Natural killer cell (primary cell): ENCODE measurements around the gene ZFP69. TPM values are rescaled to one million over a fixed set of nuclear protein-coding genes. Genes with fewer than 3 reads are reported as not detected.

Experiments
- ATAC-seq, 3 donors: fragments of 150-1000 bp in 2 of 3; fragments of 200-7000 bp in 1 of 3; cut with Tn5 transposase; 1 replicate in 1 of 3; 2 replicates in 2 of 3; pipeline ENCODE4 v1.10.0; 2021; ENCODE audit warnings: mild to moderate bottlenecking in 2 of 3, moderate library complexity in 2 of 3
- DNase-seq, 2 donors: peaks; one replicate each; pipeline versions ENCODE4 v3.0.0 to v3.0.0-alpha.2; 2013 to 2021; ENCODE audit warnings: mixed read lengths in 1 of 2
- H3K27ac ChIP-seq: one replicate; pipeline ENCODE4 v1.5.1; 2013; ENCODE audit warnings: mild to moderate bottlenecking, low read length
- H3K27me3 ChIP-seq: one replicate; pipeline ENCODE4 v1.6.1; 2013; ENCODE audit warnings: low read length; ENCODE audit not compliant: control insufficient read depth, insufficient read depth
- H3K36me3 ChIP-seq: one replicate; pipeline ENCODE4 v1.6.1; 2013; ENCODE audit warnings: low read length; ENCODE audit not compliant: control insufficient read depth, insufficient read depth
- H3K4me1 ChIP-seq: one replicate; pipeline ENCODE4 v1.6.1; 2013; ENCODE audit warnings: low read length; ENCODE audit not compliant: control insufficient read depth, insufficient read depth
- H3K4me3 ChIP-seq: one replicate; pipeline ENCODE4 v1.5.1; 2013; ENCODE audit warnings: low read length
- H3K9me3 ChIP-seq: one replicate; pipeline ENCODE4 v1.6.1; 2013; ENCODE audit warnings: low read length; ENCODE audit not compliant: control insufficient read depth, insufficient read depth
- H3K27ac Mint-ChIP-seq, 2 donors: one replicate each; pipeline ENCODE4 v1.8.0; 2022; ENCODE audit warnings: mild to moderate bottlenecking in 2 of 2, mixed read lengths in 2 of 2, moderate library complexity in 1 of 2
- H3K27me3 Mint-ChIP-seq, 2 donors: one replicate each; pipeline ENCODE4 v1.8.0; 2022; ENCODE audit warnings: low read depth in 2 of 2, mixed read lengths in 2 of 2
- H3K36me3 Mint-ChIP-seq: one replicate; pipeline ENCODE4 v1.8.0; 2022; ENCODE audit warnings: mixed read lengths
- H3K4me1 Mint-ChIP-seq, 2 donors: one replicate each; pipeline ENCODE4 v1.8.0; 2022; ENCODE audit warnings: mixed read lengths in 2 of 2
- H3K4me3 Mint-ChIP-seq: one replicate; pipeline ENCODE4 v1.8.0; 2022; ENCODE audit warnings: mild to moderate bottlenecking, moderate library complexity, mixed read lengths
- H3K9me3 Mint-ChIP-seq, 2 donors: one replicate each; pipeline ENCODE4 v1.8.0; 2022; ENCODE audit warnings: mixed read lengths in 2 of 2
- CTCF ChIP-seq: fragments of 200-600 bp; IDR thresholded peaks from one replicate; pipeline ENCODE4 v1.8.0; 2022; ENCODE audit warnings: antibody characterized with exemption
- WGBS: methylation state at CpG from one replicate; pipeline ENCODE4 v1.1.7; 2013; ENCODE audit warnings: missing lambda C conversion rate; ENCODE audit not compliant: insufficient coverage; 5-methylcytosine and 5-hydroxymethylcytosine counted together
- intact Hi-C: fragments of 100-400 bp; cut with micrococcal nuclease; formaldehyde crosslinking; loops from one replicate; pipeline ENCODE4 v1.14.2; 2022
- total RNA-seq, 4 donors: library from RNA; stranded (reverse); fragments of 120-200 nt in 1 of 4; gene quantifications; one replicate each; pipeline versions ENCODE4 v1.2.3 to v1.2.4, GENCODE V29; 2013 to 2022

ZFP69 gene
- total RNA-seq, 3 donors from 2014 or later (not counting 1 experiment from before 2014, with no cell fraction given): 4.6 to 5.4 (median 4.6) TPM

GRCh38 chr1:40507973-40508372, 30.9 kb downstream of the ZFP69 start:
- Histone ChIP-seq H3K27me3 (no peaks in the 10 kb centered on the region), H3K4me1 (peaks cover 12% of the 10 kb centered on the region), H3K27ac (peak overlapping the region; percentile 73), H3K36me3 (no peaks in the 10 kb centered on the region), H3K9me3 (peaks cover 28% of the 10 kb centered on the region), H3K4me3 (peak overlapping the region; percentile 89)
- H3K36me3 Mint-ChIP-seq: peaks cover 24% of the 10 kb centered on the region
- H3K27me3 Mint-ChIP-seq: no peaks in the 10 kb centered on the region
- peaks cover 0 to 12% of the 10 kb centered on the region in 2 donors for H3K9me3 Mint-ChIP-seq
- WGBS: 21% methylated on average over 2 of the region's 6 CpGs
- peak in 1 of 2 donors; percentile 6 for DNase-seq
- TF ChIP-seq CTCF: no peak
- H3K27ac Mint-ChIP-seq: peak overlapping the region; percentile 89 to 94
- peak; percentile 42 to 56 (median 52) for ATAC-seq
- intact Hi-C loops: loop anchor here (2.0 to 10.0 kb wide), 2 partner anchors 23 to 53 kb away; partner anchors contain the start of genes ZFP69B and ZNF684
- peak overlapping the region; percentile 90 for H3K4me3 Mint-ChIP-seq
- H3K4me1 Mint-ChIP-seq: peaks cover 19 to 21% of the 10 kb centered on the region in 2 donors

GRCh38 chr1:40508375-40509341, 31.6 kb downstream of the ZFP69 start, which contains the start of gene EXO5:
EXO5 (plus strand) TSS chr1:40508767; CDS start chr1:40514545, 5,778 bp downstream.
- peaks cover 19 to 21% of the 10 kb centered on the region in 2 donors for H3K4me1 Mint-ChIP-seq
- intact Hi-C loops: loop anchor here (2.0 to 10.0 kb wide), 2 partner anchors 22 to 54 kb away; partner anchors contain the start of genes ZFP69B and ZNF684
- H3K9me3 Mint-ChIP-seq: peaks cover 0 to 12% of the 10 kb centered on the region in 2 donors
- H3K27ac Mint-ChIP-seq: peak within 1 kb of the TSS; percentile 89 to 94
- peaks cover 22% of the 10 kb centered on the region for H3K9me3 ChIP-seq
- ATAC-seq: peak; percentile 93 to 96 (median 96)
- H3K27ac ChIP-seq: peak within 1 kb of the TSS; percentile 73
- H3K36me3 Mint-ChIP-seq: peaks cover 22% of the 10 kb centered on the region
- peak; percentile 78 to 85 for DNase-seq
- H3K36me3 ChIP-seq: no peaks in the 10 kb centered on the region
- peaks cover 12% of the 10 kb centered on the region for H3K4me1 ChIP-seq
- H3K4me3 Mint-ChIP-seq: peak within 1 kb of the TSS; percentile 90
- H3K27me3 ChIP-seq: no peaks in the 10 kb centered on the region
- H3K27me3 Mint-ChIP-seq: no peaks in the 10 kb centered on the region
- WGBS: under 1% methylated on average over 76 of the region's 76 CpGs
- TF ChIP-seq CTCF: no peak
- H3K4me3 ChIP-seq: peak within 1 kb of the TSS; percentile 89

GRCh38 chr1:40519517-40519916, 42.4 kb downstream of the ZFP69 start:
- 95% methylated on average over 2 of the region's 2 CpGs for WGBS

More at GRCh38 chr1:40519517-40519916, 42.4 kb downstream of the ZFP69 start:
- intact Hi-C loops: no loop called here
- Histone ChIP-seq H3K27ac (no peak overlapping the region), H3K9me3 (peaks cover 16% of the 10 kb centered on the region), H3K4me1 (no peaks in the 10 kb centered on the region), H3K4me3 (no peak overlapping the region), H3K27me3 (no peaks in the 10 kb centered on the region), H3K36me3 (peaks cover 6% of the 10 kb centered on the region)
- Mint-ChIP-seq H3K36me3 (peaks cover 25% of the 10 kb centered on the region), H3K27me3 (peaks cover 2 to 7% of the 10 kb centered on the region in 2 donors), H3K4me1 (no peaks in the 10 kb centered on the region), H3K27ac (no peak overlapping the region), H3K9me3 (peaks cover 2 to 15% of the 10 kb centered on the region in 2 donors), H3K4me3 (no peak overlapping the region)
- DNase-seq (no peak), ATAC-seq (no peak)
- no peak for TF ChIP-seq CTCF
